MCF 10A (cell line): ENCODE results near the gene SLC38A7. TPM values are rescaled to one million over a fixed set of nuclear protein-coding genes. Genes with fewer than 3 reads are reported as not detected.
A peak's percentile ranks its signal among the peaks of the same experiment; 100 is the strongest.

ENCODE experiments used
- BruUV-seq: library from RNA; stranded (reverse); fragments of 400-500 nt; replicated peaks from 2 replicates; lab custom pipeline; 2021; lab: Mats Ljungman, UMichigan
- CTCF ChIA-PET: fragments of 300-600 bp; sonication (Branson Sonifier 250); formaldehyde crosslinking; extraction: SDS; loops from one replicate; lab custom pipeline; 2021; ENCODE audit warnings: antibody characterized with exemption, inconsistent platforms; lab: Yijun Ruan, JAX
- POLR2A ChIA-PET: fragments of 300-600, 350-650 bp; sonication (Branson Sonifier 250); formaldehyde crosslinking; extraction: SDS; loops from one replicate; lab custom pipeline; 2020; ENCODE audit warnings: antibody characterized with exemption, inconsistent platforms; lab: Yijun Ruan, JAX
- DNase-seq: peaks from one replicate; pipeline ENCODE4 v3.0.0-alpha.2; 2018; ENCODE audit not compliant: unreplicated experiment
- H3K27ac Mint-ChIP-seq: one replicate; pipeline ENCODE4 v1.8.0; 2022; ENCODE audit warnings: mild to moderate bottlenecking, low read depth, mixed read lengths; ENCODE audit not compliant: unreplicated experiment
- H3K27me3 Mint-ChIP-seq: one replicate; pipeline ENCODE4 v1.8.0; 2022; ENCODE audit warnings: mixed read lengths; ENCODE audit not compliant: insufficient read depth, unreplicated experiment
- H3K36me3 Mint-ChIP-seq: one replicate; pipeline ENCODE4 v1.8.0; 2022; ENCODE audit warnings: mild to moderate bottlenecking, moderate library complexity, mixed read lengths; ENCODE audit not compliant: insufficient read depth, unreplicated experiment
- H3K4me1 Mint-ChIP-seq: one replicate; pipeline ENCODE4 v1.8.0; 2022; ENCODE audit warnings: mixed read lengths; ENCODE audit not compliant: insufficient read depth, unreplicated experiment
- H3K4me3 Mint-ChIP-seq: one replicate; pipeline ENCODE4 v1.8.0; 2022; ENCODE audit warnings: mild to moderate bottlenecking, moderate library complexity, mixed read lengths; ENCODE audit not compliant: unreplicated experiment
- H3K9me3 Mint-ChIP-seq: one replicate; pipeline ENCODE4 v1.8.0; 2022; ENCODE audit warnings: mixed read lengths; ENCODE audit not compliant: unreplicated experiment
- intact Hi-C: fragments of 100-400 bp; cut with micrococcal nuclease; formaldehyde crosslinking; loops from 2 replicates; pipeline ENCODE4 v1.14.1; 2022
- total RNA-seq: library from RNA; stranded (reverse); gene quantifications from 2 replicates; pipeline ENCODE4 v1.2.3, GENCODE V29; 2022
- TF ChIP-seq, protein P1 (sequence below): fragments of 200-600 bp; IDR thresholded peaks from one replicate; pipeline ENCODE4 v1.8.0; 2022; ENCODE audit warnings: antibody characterized with exemption, mild to moderate bottlenecking; ENCODE audit not compliant: unreplicated experiment

SLC38A7 gene
- total RNA-seq, 1 experiment from 2014 or later, result 12.6 TPM

GRCh38 chr16:58644765-58645487 lies 39.6 kb downstream of the SLC38A7 start:
- ChIA-PET POLR2A (interaction anchor here (1.1 kb wide), 1 partner anchor 9 kb away, joined by 5 read pairs; no protein-coding TSS in a partner anchor), CTCF (interaction anchor here (0.6 to 2.6 kb wide), 3 partner anchors 15 to 237 kb away, joined by 3 to 7 read pairs (median 4); no protein-coding TSS in a partner anchor)
- Mint-ChIP-seq H3K27me3 (no peaks in the 10 kb centered on the region), H3K36me3 (peaks cover 6% of the 10 kb centered on the region), H3K4me1 (no peaks in the 10 kb centered on the region), H3K4me3 (no peak overlapping the region), H3K27ac (no peak overlapping the region), H3K9me3 (no peaks in the 10 kb centered on the region)
- TF ChIP-seq, protein P1, sequence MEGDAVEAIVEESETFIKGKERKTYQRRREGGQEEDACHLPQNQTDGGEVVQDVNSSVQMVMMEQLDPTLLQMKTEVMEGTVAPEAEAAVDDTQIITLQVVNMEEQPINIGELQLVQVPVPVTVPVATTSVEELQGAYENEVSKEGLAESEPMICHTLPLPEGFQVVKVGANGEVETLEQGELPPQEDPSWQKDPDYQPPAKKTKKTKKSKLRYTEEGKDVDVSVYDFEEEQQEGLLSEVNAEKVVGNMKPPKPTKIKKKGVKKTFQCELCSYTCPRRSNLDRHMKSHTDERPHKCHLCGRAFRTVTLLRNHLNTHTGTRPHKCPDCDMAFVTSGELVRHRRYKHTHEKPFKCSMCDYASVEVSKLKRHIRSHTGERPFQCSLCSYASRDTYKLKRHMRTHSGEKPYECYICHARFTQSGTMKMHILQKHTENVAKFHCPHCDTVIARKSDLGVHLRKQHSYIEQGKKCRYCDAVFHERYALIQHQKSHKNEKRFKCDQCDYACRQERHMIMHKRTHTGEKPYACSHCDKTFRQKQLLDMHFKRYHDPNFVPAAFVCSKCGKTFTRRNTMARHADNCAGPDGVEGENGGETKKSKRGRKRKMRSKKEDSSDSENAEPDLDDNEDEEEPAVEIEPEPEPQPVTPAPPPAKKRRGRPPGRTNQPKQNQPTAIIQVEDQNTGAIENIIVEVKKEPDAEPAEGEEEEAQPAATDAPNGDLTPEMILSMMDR, result no peak
- intact Hi-C loops, result no loop called here
- peak; percentile 46 for DNase-seq
- no TSS peak for BruUV-seq

DNA sequence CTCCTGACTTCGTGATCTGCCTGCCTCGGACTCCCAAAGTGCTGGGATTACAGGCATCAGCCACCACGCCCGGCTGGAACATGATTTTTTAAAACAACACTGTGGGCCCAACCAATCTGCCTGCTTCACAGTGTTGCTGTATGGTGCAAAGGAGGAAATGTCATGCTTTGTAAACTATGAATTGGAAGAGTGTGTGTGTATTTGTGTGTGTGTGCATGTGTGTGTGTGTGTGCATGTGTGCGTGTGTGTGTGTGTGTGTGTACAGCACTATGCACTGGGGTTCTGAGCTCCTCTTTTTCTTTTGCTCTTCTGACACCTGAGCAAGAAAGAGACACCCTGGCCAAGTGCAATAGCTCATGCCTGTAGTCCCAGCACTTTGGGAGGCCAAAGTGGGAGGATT lies 40.5 kb downstream of the SLC38A7 start:
- no peaks in the 10 kb centered on the region for H3K9me3 Mint-ChIP-seq
- CTCF ChIA-PET, result interaction anchor here (0.6 to 2.6 kb wide), 2 partner anchors 16 to 237 kb away, joined by 4 to 7 read pairs; no protein-coding TSS in a partner anchor
- no peaks in the 10 kb centered on the region for H3K4me1 Mint-ChIP-seq
- peaks cover 6% of the 10 kb centered on the region for H3K36me3 Mint-ChIP-seq
- H3K27me3 Mint-ChIP-seq, result no peaks in the 10 kb centered on the region
- H3K4me3 Mint-ChIP-seq, result no peak overlapping the region
- DNase-seq, result no peak
- intact Hi-C loops, result no loop called here
- POLR2A ChIA-PET, result no interaction called here
- BruUV-seq, result no TSS peak
- TF ChIP-seq, protein P1, result no peak
- H3K27ac Mint-ChIP-seq, result no peak overlapping the region

DNA sequence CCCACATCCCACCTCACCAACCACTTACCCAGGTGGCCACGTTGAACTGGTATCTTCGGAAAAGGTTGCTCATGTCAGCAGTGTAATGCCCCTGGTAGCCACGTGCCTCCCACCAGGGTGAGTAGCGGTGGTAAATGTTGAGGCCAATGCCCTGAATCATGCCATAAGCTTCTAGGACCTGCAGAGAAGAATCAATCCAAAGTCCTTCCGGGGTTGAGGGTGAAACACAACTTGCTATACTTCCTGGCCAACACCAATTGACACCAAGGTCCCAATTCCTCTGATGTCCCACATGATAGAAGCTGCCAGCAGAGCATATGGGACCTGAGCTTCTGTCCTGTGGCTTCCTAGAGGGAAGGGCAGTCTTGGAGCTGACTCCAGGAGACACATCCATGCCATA lies 43.6 kb downstream of the SLC38A7 start:
- POLR2A ChIA-PET, result no interaction called here
- TF ChIP-seq, protein P1, result no peak
- intact Hi-C loops, result no loop called here
- BruUV-seq, result no TSS peak
- Mint-ChIP-seq H3K27ac (no peak overlapping the region), H3K4me3 (no peak overlapping the region), H3K27me3 (no peaks in the 10 kb centered on the region), H3K36me3 (peaks cover 4% of the 10 kb centered on the region), H3K4me1 (peaks cover 6% of the 10 kb centered on the region), H3K9me3 (no peaks in the 10 kb centered on the region)
- no peak for DNase-seq
- CTCF ChIA-PET, result interaction anchor here (0.6 to 1.5 kb wide), 6 partner anchors 9 to 296 kb away, joined by 3 to 5 read pairs (median 3); no protein-coding TSS in a partner anchor

GRCh38 chr16:58639836-58640235 lies 44.7 kb downstream of the SLC38A7 start:
- TF ChIP-seq, protein P1, result no peak
- no peak for DNase-seq
- CTCF ChIA-PET, result interaction anchor here (0.6 to 1.7 kb wide), 11 partner anchors 12 to 320 kb away, joined by 3 to 7 read pairs (median 4); no protein-coding TSS in a partner anchor
- Mint-ChIP-seq H3K9me3 (no peaks in the 10 kb centered on the region), H3K27me3 (no peaks in the 10 kb centered on the region), H3K36me3 (no peaks in the 10 kb centered on the region), H3K27ac (no peak overlapping the region), H3K4me3 (no peak overlapping the region), H3K4me1 (peaks cover 6% of the 10 kb centered on the region)
- no TSS peak for BruUV-seq
- intact Hi-C loops, result no loop called here
- POLR2A ChIA-PET, result interaction anchor here (1.0 to 1.1 kb wide), 2 partner anchors 12 to 13 kb away, joined by 3 read pairs; no protein-coding TSS in a partner anchor
